Peyer's patch (tissue), 4 donors: ENCODE measurements around the gene TRPV6.

ENCODE experiments used
- CTCF ChIP-seq, 6 experiments: fragments of 450-650 bp in 4 of 6; fragments of 200-600 bp in 2 of 6; sonication (generic) in 1 of 6; IDR thresholded peaks; one replicate each; pipeline ENCODE4 v1.5.1; 2017 to 2019; ENCODE audit warnings: antibody characterized with exemption in 6 of 6, mild to moderate bottlenecking in 3 of 6, moderate library complexity in 1 of 6
- POLR2A ChIP-seq, 2 donors: fragments of 450-650 bp; IDR thresholded peaks; one replicate each; pipeline ENCODE4 v1.5.1; 2017; ENCODE audit warnings: antibody characterized with exemption in 2 of 2, mild to moderate bottlenecking in 2 of 2, moderate library complexity in 2 of 2

- no peak for TF ChIP-seq CTCF (IDR thresholded peaks at IDR 0.05)
- no peak for TF ChIP-seq POLR2A (IDR thresholded peaks at IDR 0.05)
Measured at GRCh38 chr7:142876236-142876960, 9.1 kb downstream of the TRPV6 start.
